OCI-LY7 (cell line): ENCODE data around the gene COBL. TPM values are rescaled to one million over a fixed set of nuclear protein-coding genes. Genes with fewer than 3 reads are reported as not detected.

ENCODE experiments used
- BruUV-seq: library from RNA; stranded (reverse); fragments of 400-500 nt; replicated peaks from 2 replicates; lab custom pipeline; 2021; lab: Mats Ljungman, UMichigan
- CTCF ChIA-PET: fragments of 300-600 bp; sonication (Branson Sonifier 250); formaldehyde crosslinking; loops from one replicate; lab custom pipeline; 2022; ENCODE audit warnings: antibody characterized with exemption; ENCODE audit not compliant: unreplicated experiment; lab: Charles Lee
- POLR2A ChIA-PET: fragments of 300-600 bp; sonication (Branson Sonifier 250); formaldehyde crosslinking; loops from one replicate; lab custom pipeline; 2022; ENCODE audit warnings: antibody characterized with exemption; lab: Charles Lee
- DNase-seq: peaks from one replicate; pipeline ENCODE4 v3.0.0-alpha.2; 2015; ENCODE audit warnings: low spot score
- H2AFZ ChIP-seq: fragments of 200-600 bp; sonication (generic), shearing (Covaris generic); 2 replicates; pipeline ENCODE4 v1.6.1; 2014; ENCODE audit warnings: mild to moderate bottlenecking, antibody characterized with exemption, low read length, moderate library complexity
- H3K27ac ChIP-seq: fragments of 200-600 bp; sonication (generic); 2 replicates; pipeline ENCODE4 v1.5.1; 2014; ENCODE audit warnings: mixed run types, low read depth, mild to moderate bottlenecking, moderate library complexity, low read length, inconsistent platforms; ENCODE audit not compliant: poor library complexity, severe bottlenecking
- H3K36me3 ChIP-seq: fragments of 200-600 bp; sonication (generic); 2 replicates; pipeline ENCODE4 v1.6.1; 2014; ENCODE audit warnings: mild to moderate bottlenecking, antibody characterized with exemption, low read length, moderate library complexity, mixed read lengths; ENCODE audit not compliant: insufficient read depth
- H3K4me1 ChIP-seq: fragments of 200-600 bp; sonication (generic); 2 replicates; pipeline ENCODE4 v1.5.1; 2014; ENCODE audit warnings: mild to moderate bottlenecking, low read length; ENCODE audit not compliant: insufficient read depth, poor library complexity, severe bottlenecking
- H3K4me2 ChIP-seq: fragments of 200-600 bp; sonication (generic); 2 replicates; pipeline ENCODE4 v1.6.1; 2014; ENCODE audit warnings: mild to moderate bottlenecking, low read length
- H3K4me3 ChIP-seq: fragments of 200-600 bp; sonication (generic); 2 replicates; pipeline ENCODE4 v1.5.1; 2014; ENCODE audit warnings: mild to moderate bottlenecking, low read depth, low read length; ENCODE audit not compliant: poor library complexity, severe bottlenecking
- H3K79me2 ChIP-seq: fragments of 200-600 bp; sonication (generic); 2 replicates; pipeline ENCODE4 v1.6.1; 2016; ENCODE audit warnings: low read depth, mild to moderate bottlenecking, low read length, moderate library complexity, mixed read lengths; ENCODE audit not compliant: insufficient read depth
- H3K9me2 ChIP-seq: fragments of 200-600 bp; sonication (generic); 2 replicates; pipeline ENCODE4 v1.6.1; 2016; ENCODE audit warnings: mild to moderate bottlenecking, low read length, mixed read lengths; ENCODE audit not compliant: insufficient read depth
- H3K9me3 ChIP-seq: fragments of 200-600 bp; sonication (generic); 2 replicates; pipeline ENCODE4 v1.6.1; 2014; ENCODE audit warnings: mild to moderate bottlenecking, mixed run types, low read length, mixed read lengths
- H4K20me1 ChIP-seq: fragments of 200-600 bp; sonication (generic); 2 replicates; pipeline ENCODE4 v1.6.1; 2014; ENCODE audit warnings: mild to moderate bottlenecking, antibody characterized with exemption, low read length, moderate library complexity, mixed read lengths; ENCODE audit not compliant: insufficient read depth
- EZH2phosphoT487 ChIP-seq: fragments of 200-600 bp; sonication (generic); IDR thresholded peaks from 2 replicates; pipeline ENCODE4 v1.6.1; 2018; ENCODE audit warnings: low read depth, borderline replicate concordance, mild to moderate bottlenecking, mixed run types, antibody characterized with exemption, low read length, moderate library complexity, mixed read lengths
- intact Hi-C: fragments of 100-400 bp; cut with micrococcal nuclease; formaldehyde crosslinking; loops from one replicate; pipeline ENCODE4 v1.10.0; 2022; ENCODE audit not compliant: unreplicated experiment
- total RNA-seq, 2 experiments: library from RNA; depleted of rRNA in 1 of 2; stranded (reverse); fragments of >200 nt in 1 of 2; shearing (Covaris generic) in 1 of 2; gene quantifications; 2 replicates each; pipeline ENCODE4 v1.2.3, GENCODE V29; 2014 to 2022
- TF ChIP-seq, protein P1 (sequence below): fragments of 200-600 bp; sonication (generic); conservative IDR thresholded peaks from 2 replicates; pipeline ENCODE4 v1.5.1; 2014; ENCODE audit warnings: mild to moderate bottlenecking, antibody characterized with exemption, low read length, moderate library complexity, mixed read lengths

COBL gene
- total RNA-seq, 2 experiments from 2014 or later: not detected

- CTCF ChIA-PET: no interaction called here
- POLR2A ChIA-PET: interaction anchor here (0.6 kb wide), 1 partner anchor 1170 kb away, joined by 3 read pairs; no protein-coding TSS in a partner anchor
Observed at GRCh38 chr7:51255536-51256208, 60.9 kb downstream of the COBL start.

DNA sequence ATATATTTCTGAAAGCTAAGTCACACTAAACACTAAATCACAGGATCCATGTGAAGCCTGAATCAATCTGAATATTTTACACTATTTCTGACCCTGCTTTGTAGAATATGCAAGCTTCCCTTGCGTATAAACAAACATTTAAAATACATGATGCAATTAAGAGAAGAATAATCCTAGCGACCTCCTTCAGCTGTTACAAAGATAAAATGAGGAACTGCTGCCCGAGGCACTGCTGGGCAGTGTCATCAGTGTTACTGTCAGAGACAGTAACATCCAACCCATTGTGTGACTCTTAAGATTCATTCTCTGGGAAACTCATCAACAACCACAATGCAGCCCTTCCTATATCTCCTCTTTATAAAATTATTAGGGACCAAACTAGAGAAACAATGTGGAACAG, 61.6 kb downstream of the COBL start:
- intact Hi-C loops: no loop called here
- no TSS peak for BruUV-seq
- Histone ChIP-seq H3K4me3 (no peak overlapping the region), H3K9me2 (no peaks in the 10 kb centered on the region), H3K9me3 (no peaks in the 10 kb centered on the region), H4K20me1 (no peaks in the 10 kb centered on the region), H3K4me1 (no peaks in the 10 kb centered on the region), H3K4me2 (no peak overlapping the region), H3K79me2 (no peaks in the 10 kb centered on the region), H3K27ac (no peak overlapping the region), H3K36me3 (no peaks in the 10 kb centered on the region), H2AFZ (no peak overlapping the region)
- TF ChIP-seq, protein P1, sequence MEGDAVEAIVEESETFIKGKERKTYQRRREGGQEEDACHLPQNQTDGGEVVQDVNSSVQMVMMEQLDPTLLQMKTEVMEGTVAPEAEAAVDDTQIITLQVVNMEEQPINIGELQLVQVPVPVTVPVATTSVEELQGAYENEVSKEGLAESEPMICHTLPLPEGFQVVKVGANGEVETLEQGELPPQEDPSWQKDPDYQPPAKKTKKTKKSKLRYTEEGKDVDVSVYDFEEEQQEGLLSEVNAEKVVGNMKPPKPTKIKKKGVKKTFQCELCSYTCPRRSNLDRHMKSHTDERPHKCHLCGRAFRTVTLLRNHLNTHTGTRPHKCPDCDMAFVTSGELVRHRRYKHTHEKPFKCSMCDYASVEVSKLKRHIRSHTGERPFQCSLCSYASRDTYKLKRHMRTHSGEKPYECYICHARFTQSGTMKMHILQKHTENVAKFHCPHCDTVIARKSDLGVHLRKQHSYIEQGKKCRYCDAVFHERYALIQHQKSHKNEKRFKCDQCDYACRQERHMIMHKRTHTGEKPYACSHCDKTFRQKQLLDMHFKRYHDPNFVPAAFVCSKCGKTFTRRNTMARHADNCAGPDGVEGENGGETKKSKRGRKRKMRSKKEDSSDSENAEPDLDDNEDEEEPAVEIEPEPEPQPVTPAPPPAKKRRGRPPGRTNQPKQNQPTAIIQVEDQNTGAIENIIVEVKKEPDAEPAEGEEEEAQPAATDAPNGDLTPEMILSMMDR: no peak
- no peak for TF ChIP-seq EZH2phosphoT487
- ChIA-PET CTCF (no interaction called here), POLR2A (interaction anchor here (0.6 kb wide), 1 partner anchor 1170 kb away, joined by 3 read pairs; no protein-coding TSS in a partner anchor)
- no peak for DNase-seq

More at GRCh38 chr7:51255536-51256208, 60.9 kb downstream of the COBL start:
- no peak overlapping the region for H3K27ac ChIP-seq
- BruUV-seq: no TSS peak
- no peak overlapping the region for H3K4me3 ChIP-seq
- H4K20me1 ChIP-seq: no peaks in the 10 kb centered on the region
- TF ChIP-seq EZH2phosphoT487: no peak
- TF ChIP-seq, protein P1: no peak
- H3K79me2 ChIP-seq: no peaks in the 10 kb centered on the region
- intact Hi-C loops: no loop called here
- H2AFZ ChIP-seq: no peak overlapping the region
- H3K9me3 ChIP-seq: no peaks in the 10 kb centered on the region
- no peaks in the 10 kb centered on the region for H3K9me2 ChIP-seq
- H3K4me2 ChIP-seq: no peak overlapping the region
- no peak for DNase-seq
- no peaks in the 10 kb centered on the region for H3K36me3 ChIP-seq
- no peaks in the 10 kb centered on the region for H3K4me1 ChIP-seq

DNA sequence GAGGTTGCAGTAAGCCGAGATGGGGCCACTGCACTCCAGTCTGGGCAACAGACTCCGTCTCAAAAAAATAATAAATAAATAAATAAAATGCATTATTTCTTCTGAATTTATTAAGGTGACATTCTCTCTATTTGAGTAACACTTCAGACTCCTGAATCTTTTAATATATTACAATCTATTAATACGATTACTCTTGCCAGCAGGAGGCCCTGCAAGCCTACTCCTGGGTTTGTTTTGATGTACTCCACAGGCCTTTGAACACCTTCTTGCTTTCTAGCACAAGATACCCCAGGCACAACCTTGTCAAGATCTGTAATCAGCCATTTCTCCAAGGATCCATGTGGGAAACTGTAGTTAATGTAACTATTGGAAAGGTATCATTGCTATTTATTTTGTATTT, 63.5 kb downstream of the COBL start:
- no TSS peak for BruUV-seq
- Histone ChIP-seq H3K36me3 (no peaks in the 10 kb centered on the region), H3K79me2 (no peaks in the 10 kb centered on the region), H4K20me1 (no peaks in the 10 kb centered on the region), H3K4me1 (no peaks in the 10 kb centered on the region), H3K9me2 (no peaks in the 10 kb centered on the region), H3K4me2 (no peak overlapping the region), H2AFZ (no peak overlapping the region), H3K4me3 (no peak overlapping the region), H3K9me3 (no peaks in the 10 kb centered on the region), H3K27ac (no peak overlapping the region)
- no peak for DNase-seq
- TF ChIP-seq, protein P1: no peak
- TF ChIP-seq EZH2phosphoT487: no peak
- ChIA-PET CTCF (no interaction called here), POLR2A (no interaction called here)
- intact Hi-C loops: no loop called here
